ENCODE data around the gene ZNHIT2. TPM values are rescaled to one million over a fixed set of nuclear protein-coding genes. Genes with fewer than 3 reads are reported as not detected.

The ZNHIT2 gene
- total and polyA plus RNA-seq, 2 experiments from 2014 or later = 31.8 to 32.8 TPM

- Histone ChIP-seq H3K27me3 (no peaks in the 10 kb centered on the region), H3K4me3 (no peak overlapping the region), H3K27ac (no peak overlapping the region), H3K36me3 (no peaks in the 10 kb centered on the region), H3K9me3 (ENCODE audit: low read depth) (no peaks in the 10 kb centered on the region), H3K4me1 (ENCODE audit: low read depth) (no peaks in the 10 kb centered on the region)
- TF ChIP-seq, protein P1, sequence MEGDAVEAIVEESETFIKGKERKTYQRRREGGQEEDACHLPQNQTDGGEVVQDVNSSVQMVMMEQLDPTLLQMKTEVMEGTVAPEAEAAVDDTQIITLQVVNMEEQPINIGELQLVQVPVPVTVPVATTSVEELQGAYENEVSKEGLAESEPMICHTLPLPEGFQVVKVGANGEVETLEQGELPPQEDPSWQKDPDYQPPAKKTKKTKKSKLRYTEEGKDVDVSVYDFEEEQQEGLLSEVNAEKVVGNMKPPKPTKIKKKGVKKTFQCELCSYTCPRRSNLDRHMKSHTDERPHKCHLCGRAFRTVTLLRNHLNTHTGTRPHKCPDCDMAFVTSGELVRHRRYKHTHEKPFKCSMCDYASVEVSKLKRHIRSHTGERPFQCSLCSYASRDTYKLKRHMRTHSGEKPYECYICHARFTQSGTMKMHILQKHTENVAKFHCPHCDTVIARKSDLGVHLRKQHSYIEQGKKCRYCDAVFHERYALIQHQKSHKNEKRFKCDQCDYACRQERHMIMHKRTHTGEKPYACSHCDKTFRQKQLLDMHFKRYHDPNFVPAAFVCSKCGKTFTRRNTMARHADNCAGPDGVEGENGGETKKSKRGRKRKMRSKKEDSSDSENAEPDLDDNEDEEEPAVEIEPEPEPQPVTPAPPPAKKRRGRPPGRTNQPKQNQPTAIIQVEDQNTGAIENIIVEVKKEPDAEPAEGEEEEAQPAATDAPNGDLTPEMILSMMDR (IDR thresholded peaks at IDR 0.05; ENCODE audit: low read depth, low read length) = no peak
- DNase-seq (ENCODE audit: low read depth in 1 of 2, low spot score in 1 of 2) = no peak
Observed at GRCh38 chr11:65159012-65159411, 41.5 kb upstream of the ZNHIT2 start.

DNA sequence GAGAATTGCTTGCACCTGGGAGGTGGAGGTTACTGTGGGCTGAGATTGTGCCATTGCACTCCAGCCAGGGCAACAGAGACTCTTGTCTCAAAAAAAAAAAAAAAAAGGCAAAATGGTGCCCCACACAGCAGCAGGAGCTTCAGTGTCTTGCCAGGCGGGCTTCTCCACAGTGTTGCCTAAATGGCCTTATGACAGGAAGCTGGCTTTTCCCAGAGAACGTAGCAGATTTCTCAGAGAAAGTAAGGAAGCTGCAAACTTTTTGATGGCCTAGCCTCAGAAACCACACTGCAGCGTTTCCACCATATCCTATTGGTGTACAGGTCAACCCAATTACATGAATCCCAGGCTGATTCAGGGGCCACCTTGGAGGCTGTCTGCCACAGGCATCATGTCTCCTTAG lies 39.8 kb upstream of the ZNHIT2 start:
- Histone ChIP-seq H3K9me3 (ENCODE audit: low read depth) (no peaks in the 10 kb centered on the region), H3K36me3 (no peaks in the 10 kb centered on the region), H3K4me1 (ENCODE audit: low read depth) (no peaks in the 10 kb centered on the region), H3K4me3 (no peak overlapping the region), H3K27me3 (no peaks in the 10 kb centered on the region), H3K27ac (no peak overlapping the region)
- no peak for DNase-seq (ENCODE audit: low read depth in 1 of 2, low spot score in 1 of 2)
- TF ChIP-seq, protein P1 (IDR thresholded peaks at IDR 0.05; ENCODE audit: low read depth, low read length) = no peak

- H3K4me3 ChIP-seq = no peak overlapping the region
- no peak for DNase-seq (ENCODE audit: low read depth in 1 of 2, low spot score in 1 of 2)
- TF ChIP-seq, protein P1 (IDR thresholded peaks at IDR 0.05; ENCODE audit: low read depth, low read length) = no peak
Observed at GRCh38 chr11:65156926-65157325, 39.4 kb upstream of the ZNHIT2 start.

GRCh38 chr11:65156256-65156655 lies 38.8 kb upstream of the ZNHIT2 start:
- DNase-seq (ENCODE audit: low read depth in 1 of 2, low spot score in 1 of 2) = no peak
- Histone ChIP-seq H3K4me1 (ENCODE audit: low read depth) (no peaks in the 10 kb centered on the region), H3K9me3 (ENCODE audit: low read depth) (no peaks in the 10 kb centered on the region), H3K27ac (no peak overlapping the region), H3K27me3 (no peaks in the 10 kb centered on the region), H3K36me3 (no peaks in the 10 kb centered on the region), H3K4me3 (no peak overlapping the region)
- TF ChIP-seq, protein P1 (IDR thresholded peaks at IDR 0.05; ENCODE audit: low read depth, low read length) = no peak

More at GRCh38 chr11:65156926-65157325, 39.4 kb upstream of the ZNHIT2 start:
- no peaks in the 10 kb centered on the region for H3K27me3 ChIP-seq
- H3K36me3 ChIP-seq = no peaks in the 10 kb centered on the region
- no peaks in the 10 kb centered on the region for H3K9me3 ChIP-seq (ENCODE audit: low read depth)
- no peak overlapping the region for H3K27ac ChIP-seq
- no peaks in the 10 kb centered on the region for H3K4me1 ChIP-seq (ENCODE audit: low read depth)

DNA sequence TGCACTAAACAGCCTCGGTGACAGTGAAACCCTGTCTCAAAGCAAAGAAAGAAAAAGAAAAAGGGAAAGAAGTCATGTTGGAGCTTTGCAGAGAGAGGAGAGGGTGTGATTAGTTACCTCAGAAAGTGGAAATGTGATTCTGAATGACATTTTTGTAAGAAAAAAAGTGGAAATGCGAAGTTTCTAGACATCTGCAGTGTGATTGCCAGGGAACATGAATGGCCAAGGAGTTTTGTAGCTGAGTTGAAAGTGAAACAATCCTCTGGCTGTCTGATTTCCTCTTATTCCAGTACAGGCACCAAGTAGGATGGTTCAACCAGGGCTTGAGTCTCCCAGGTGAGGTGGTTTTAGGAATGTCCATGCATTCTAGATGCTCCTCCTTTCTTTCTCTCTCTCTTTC lies 34.6 kb upstream of the ZNHIT2 start:
- TF ChIP-seq, protein P1 (IDR thresholded peaks at IDR 0.05; ENCODE audit: low read depth, low read length) = no peak
- Histone ChIP-seq H3K27ac (no peak overlapping the region), H3K27me3 (no peaks in the 10 kb centered on the region), H3K4me1 (ENCODE audit: low read depth) (no peaks in the 10 kb centered on the region), H3K36me3 (no peaks in the 10 kb centered on the region), H3K4me3 (no peak overlapping the region), H3K9me3 (ENCODE audit: low read depth) (no peaks in the 10 kb centered on the region)
- no peak for DNase-seq (ENCODE audit: low read depth in 1 of 2, low spot score in 1 of 2)
